Bronchial epithelial cell (primary cell): ENCODE measurements around the gene SCNN1A. TPM values are rescaled to one million over a fixed set of nuclear protein-coding genes. Genes with fewer than 3 reads are reported as not detected.

Experiments used
- DNase-seq: peaks from one replicate; pipeline ENCODE4 v3.0.0-alpha.2; 2010; ENCODE audit warnings: low read depth
- FAIRE-seq: peaks from 2 replicates; lab custom pipeline; 2011; peaks lifted over from hg19 to GRCh38; lab: Jason Lieb, UNC
- H3K27me3 ChIP-seq: 2 replicates; pipeline ENCODE4 v1.5.1; 2011; ENCODE audit warnings: low read length; ENCODE audit not compliant: control insufficient read depth, insufficient read depth
- H3K36me3 ChIP-seq: 2 replicates; pipeline ENCODE4 v1.5.1; 2011; ENCODE audit warnings: low read length; ENCODE audit not compliant: control insufficient read depth, insufficient read depth
- H3K4me3 ChIP-seq: 2 replicates; pipeline ENCODE4 v1.5.1; 2011; ENCODE audit warnings: mild to moderate bottlenecking, low read depth, low read length, control low read depth
- total RNA-seq: library from RNA; depleted of rRNA; stranded (reverse); fragments of >200 nt; gene quantifications from 2 replicates; pipeline ENCODE4 v1.2.1, GENCODE V29; 2014
- TF ChIP-seq, protein P1 (sequence below): IDR thresholded peaks from 2 replicates; pipeline ENCODE4 v1.5.1; 2011; ENCODE audit warnings: mild to moderate bottlenecking, moderate library complexity, low read length, control low read depth, inconsistent platforms; ENCODE audit not compliant: insufficient read depth, severe bottlenecking

Gene SCNN1A
- total RNA-seq, 1 donor from 2014 or later = 57.7 TPM

GRCh38 chr12:6327229-6328041, 47.9 kb downstream of the SCNN1A start:
- no peak for DNase-seq
- FAIRE-seq = no peak
- TF ChIP-seq, protein P1, sequence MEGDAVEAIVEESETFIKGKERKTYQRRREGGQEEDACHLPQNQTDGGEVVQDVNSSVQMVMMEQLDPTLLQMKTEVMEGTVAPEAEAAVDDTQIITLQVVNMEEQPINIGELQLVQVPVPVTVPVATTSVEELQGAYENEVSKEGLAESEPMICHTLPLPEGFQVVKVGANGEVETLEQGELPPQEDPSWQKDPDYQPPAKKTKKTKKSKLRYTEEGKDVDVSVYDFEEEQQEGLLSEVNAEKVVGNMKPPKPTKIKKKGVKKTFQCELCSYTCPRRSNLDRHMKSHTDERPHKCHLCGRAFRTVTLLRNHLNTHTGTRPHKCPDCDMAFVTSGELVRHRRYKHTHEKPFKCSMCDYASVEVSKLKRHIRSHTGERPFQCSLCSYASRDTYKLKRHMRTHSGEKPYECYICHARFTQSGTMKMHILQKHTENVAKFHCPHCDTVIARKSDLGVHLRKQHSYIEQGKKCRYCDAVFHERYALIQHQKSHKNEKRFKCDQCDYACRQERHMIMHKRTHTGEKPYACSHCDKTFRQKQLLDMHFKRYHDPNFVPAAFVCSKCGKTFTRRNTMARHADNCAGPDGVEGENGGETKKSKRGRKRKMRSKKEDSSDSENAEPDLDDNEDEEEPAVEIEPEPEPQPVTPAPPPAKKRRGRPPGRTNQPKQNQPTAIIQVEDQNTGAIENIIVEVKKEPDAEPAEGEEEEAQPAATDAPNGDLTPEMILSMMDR = no peak
- Histone ChIP-seq H3K4me3 (no peak overlapping the region), H3K36me3 (peaks cover 39% of the 10 kb centered on the region), H3K27me3 (no peaks in the 10 kb centered on the region)

- TF ChIP-seq, protein P1 = no peak
- no peak for DNase-seq
- peaks cover 37% of the 10 kb centered on the region for H3K36me3 ChIP-seq
- no peak for FAIRE-seq
- no peaks in the 10 kb centered on the region for H3K27me3 ChIP-seq
- H3K4me3 ChIP-seq = no peak overlapping the region
These were observed 48.8 kb downstream of the SCNN1A start for GRCh38 chr12:6326316-6327228.

GRCh38 chr12:6324936-6325750, 50.2 kb downstream of the SCNN1A start:
- H3K4me3 ChIP-seq = no peak overlapping the region
- no peak for FAIRE-seq
- no peaks in the 10 kb centered on the region for H3K27me3 ChIP-seq
- TF ChIP-seq, protein P1 = no peak
- no peak for DNase-seq
- H3K36me3 ChIP-seq = peaks cover 24% of the 10 kb centered on the region

DNA sequence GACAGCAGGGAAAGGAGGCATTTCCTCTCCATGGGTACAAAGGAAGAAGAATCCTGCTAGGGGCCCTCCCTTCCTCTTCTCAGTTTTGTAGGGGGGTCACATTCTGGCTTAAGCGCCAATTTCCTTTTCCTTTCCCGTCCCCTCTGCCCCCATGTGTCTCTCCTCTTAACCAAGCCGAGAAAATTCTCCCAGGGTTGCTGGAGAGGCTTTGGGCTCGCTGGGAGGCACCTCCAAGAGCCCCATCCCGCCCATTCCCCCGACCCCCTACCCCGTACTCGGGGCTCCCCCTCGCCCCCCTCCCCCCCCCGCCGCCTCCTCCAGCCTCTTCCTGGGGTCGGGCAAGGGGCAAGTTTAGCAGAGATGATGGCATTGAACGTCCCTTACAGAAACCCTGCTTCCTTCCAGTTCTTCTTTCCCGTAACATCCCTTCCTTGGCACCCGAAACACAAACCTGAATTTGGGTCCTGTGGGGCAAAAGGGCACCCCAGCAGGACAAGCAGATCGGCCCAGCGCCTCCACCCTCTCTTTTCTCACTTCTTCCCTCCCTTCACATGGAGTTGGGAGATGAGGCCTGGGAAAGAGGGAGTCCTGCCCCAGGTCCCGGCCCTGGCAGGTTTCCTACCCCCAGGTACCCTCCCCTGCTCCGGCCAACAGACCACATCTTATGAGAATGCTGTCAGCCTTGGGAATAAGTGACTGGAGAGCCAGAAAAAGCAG, 51.2 kb downstream of the SCNN1A start:
- TF ChIP-seq, protein P1 = no peak
- DNase-seq = no peak
- Histone ChIP-seq H3K36me3 (peaks cover 16% of the 10 kb centered on the region), H3K27me3 (no peaks in the 10 kb centered on the region), H3K4me3 (no peak overlapping the region)
- FAIRE-seq = no peak
